Activated CD4-positive, alpha-beta T cell treated with anti-CD3 and anti-CD28 coated beads, Interleukin-10, Interleukin-2, amounts not matched to agents 100 ng/mL and 50 ng/mL, durations not matched to agents 16 hours and 8 hours (primary cell): ENCODE data around the gene MYO5B.
"Not testable (repeated sequence)": the region's sequence is repeated elsewhere in the genome, so short reads cannot be mapped to it uniquely, and the experiment has no call there.

Experiments used
- DNase-seq: peaks from one replicate; pipeline ENCODE4 v3.0.0-alpha.2; 2020

Gene MYO5B

GRCh38 chr18:49846718-49847470 lies 348.1 kb downstream of the MYO5B start:
- no peak for DNase-seq

DNA sequence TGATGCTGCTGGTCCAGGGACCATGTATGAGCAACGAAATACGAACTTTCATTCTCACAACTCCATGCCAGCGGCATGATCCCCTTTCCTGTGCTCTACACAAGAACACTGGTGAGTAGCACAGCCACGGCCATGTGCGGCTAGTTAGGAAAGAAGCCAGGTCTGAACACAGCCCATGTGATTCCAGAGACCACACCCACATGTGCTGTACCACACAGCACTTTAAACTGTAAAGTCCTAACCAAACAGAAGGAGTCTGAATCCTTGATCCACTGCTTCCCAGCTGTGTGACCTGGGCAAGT lies 348.6 kb downstream of the MYO5B start:
- no peak for DNase-seq

GRCh38 chr18:49845629-49846360 lies 349.2 kb downstream of the MYO5B start:
- no peak for DNase-seq

- DNase-seq, result no peak
Observed at GRCh38 chr18:49844903-49845302, 350.0 kb downstream of the MYO5B start.

GRCh38 chr18:49843778-49844625 lies 350.9 kb downstream of the MYO5B start:
- no peak for DNase-seq

DNA sequence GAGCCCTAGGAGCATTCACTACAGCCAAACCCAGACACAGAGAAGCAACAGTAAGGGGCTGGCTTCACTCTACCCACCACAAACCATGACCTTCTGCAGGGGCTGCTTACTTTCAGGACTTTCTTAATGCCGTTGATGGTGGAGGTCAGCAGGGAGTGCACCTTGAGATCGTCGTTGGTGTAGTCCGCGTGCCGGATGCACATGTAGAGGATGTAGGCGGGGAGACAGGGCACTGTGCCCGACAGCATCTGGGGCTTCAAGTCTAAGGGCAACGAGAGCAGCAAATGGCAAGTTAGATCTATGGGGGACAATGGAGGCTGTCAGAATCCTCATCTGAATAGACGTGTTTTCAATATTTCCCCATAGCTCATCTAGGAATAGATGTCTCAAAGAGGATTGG lies 351.8 kb downstream of the MYO5B start:
- DNase-seq, result no peak

GRCh38 chr18:49842656-49843055 lies 352.3 kb downstream of the MYO5B start:
- no peak for DNase-seq

DNA sequence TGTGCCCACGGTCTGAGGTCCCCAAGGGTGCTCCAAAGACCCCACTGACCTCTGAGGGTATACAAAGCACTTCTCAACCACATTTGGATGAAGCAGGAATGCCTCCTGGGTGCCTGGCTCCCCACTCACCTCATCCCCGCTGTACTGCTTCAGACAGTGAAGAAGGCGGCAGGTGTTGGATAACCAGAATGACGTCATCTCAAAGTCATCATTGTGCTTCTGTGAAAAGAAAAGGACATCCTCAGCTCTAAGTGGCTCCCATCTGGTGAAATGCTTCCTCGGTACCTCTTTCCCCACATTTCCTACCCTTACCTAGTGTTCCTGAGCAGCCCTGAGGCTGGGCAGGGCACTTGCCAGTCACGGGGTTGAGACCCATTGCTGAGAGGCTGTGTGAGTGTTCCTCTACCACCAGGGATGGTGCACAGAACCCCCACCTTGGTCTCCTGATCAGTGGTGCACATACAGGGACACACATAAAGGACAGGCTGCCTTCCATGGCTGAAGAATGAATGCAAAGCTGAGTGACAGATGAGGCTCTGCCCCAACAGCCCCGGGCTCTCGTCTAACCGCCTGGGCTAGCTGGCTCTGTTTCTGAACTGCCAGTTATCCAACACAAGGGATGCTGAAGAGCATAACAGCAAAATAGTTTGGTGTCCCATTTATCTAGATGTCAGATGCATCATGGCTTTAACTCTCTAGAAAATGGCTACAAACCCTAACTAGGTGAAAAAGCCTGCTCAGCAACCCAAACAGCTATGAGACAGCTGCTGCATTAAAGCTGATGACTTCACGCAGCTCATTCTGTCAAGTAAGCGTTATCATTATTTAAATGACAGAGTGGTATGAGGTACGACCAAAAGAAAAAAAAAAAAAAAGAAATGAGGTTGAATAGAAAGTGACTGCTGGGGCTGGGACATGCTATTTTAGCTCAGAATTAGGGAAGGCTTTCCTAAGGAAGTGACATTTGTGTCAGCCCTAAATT lies 353.4 kb downstream of the MYO5B start:
- DNase-seq, result no peak

DNA sequence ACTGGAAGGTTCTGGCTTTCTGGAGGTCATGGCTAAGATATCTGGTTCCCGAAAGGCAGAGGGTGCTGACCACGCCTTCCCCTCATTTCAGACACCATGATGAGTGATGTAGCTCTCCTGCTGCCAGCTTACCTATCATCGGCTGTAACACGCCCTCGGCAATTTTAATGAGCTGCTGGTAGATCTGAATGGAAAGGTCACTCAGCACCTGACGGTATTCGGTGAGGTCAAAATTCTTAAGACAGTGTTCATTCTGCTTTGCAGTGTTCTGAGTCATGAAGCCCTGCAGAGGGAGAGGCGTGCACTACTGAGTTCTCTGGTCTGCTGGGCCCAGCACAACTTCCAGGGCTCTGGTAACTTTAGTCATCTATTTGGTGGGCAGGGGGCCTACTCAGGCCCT lies 355.9 kb downstream of the MYO5B start:
- DNase-seq, result no peak

GRCh38 chr18:49838381-49838780 lies 356.6 kb downstream of the MYO5B start:
- no peak for DNase-seq

DNA sequence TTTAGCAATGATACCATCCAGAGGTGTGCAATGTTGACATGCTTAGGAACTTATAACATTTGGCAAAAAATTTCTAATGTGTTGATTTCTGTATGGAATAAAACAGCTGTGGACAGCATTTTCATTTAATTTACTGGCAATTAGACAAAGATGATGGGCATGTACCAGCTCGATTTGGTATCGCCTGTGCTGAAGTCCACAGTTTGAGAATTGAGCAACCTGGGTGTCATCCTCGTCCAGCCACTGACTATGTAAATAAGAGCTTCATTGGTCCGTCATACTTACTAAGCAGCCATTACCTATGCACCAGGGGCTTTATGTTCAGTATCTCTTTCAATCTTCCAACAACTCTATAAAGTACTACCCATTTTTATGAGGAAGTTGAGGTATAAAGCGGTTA lies 357.1 kb downstream of the MYO5B start:
- DNase-seq, result no peak

DNA sequence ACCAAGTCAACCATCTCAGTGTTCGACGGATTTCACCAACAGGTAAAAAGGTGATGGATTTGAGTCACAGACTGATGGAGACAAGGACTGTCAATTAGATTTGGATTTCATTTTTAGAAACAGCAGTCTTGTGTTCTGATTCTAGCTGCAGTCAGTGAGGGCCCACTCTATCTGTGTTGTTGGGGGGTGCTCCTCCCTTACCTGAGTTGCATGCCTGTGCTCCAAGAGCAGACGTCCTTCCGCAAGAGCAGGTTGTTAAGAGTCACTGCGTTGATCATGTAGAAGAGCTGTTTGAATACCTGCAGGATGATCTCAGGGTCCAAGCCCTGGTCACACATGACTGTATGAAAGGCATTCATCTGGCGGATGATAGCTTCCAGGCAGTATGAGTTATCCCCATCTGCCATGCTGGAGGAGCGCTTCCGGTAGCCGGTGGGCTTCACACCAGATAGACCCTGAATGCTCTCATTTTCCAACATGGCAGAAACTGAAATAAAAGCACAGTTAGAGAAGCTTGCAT lies 357.6 kb downstream of the MYO5B start:
- not testable (repeated sequence) for DNase-seq

DNA sequence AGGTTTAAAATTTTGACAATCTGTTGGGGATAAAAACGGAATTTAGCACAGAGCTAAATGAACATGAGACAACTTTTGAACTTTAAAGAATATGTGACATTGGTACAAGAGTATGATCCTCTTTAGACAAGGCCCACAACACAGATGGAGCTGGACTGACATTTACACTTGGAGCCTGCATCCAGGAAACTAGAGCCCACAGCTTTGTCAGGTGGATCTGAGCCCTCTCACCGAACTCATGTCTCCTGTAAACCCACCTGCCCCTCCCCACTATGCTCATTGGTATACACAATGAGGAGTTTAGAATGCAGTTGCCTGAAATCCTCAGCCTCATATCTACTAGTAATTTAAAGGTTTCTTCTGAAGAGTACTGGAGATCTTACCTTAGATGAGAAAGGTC lies 359.5 kb downstream of the MYO5B start:
- DNase-seq, result no peak

GRCh38 chr18:49834258-49834657 lies 360.7 kb downstream of the MYO5B start:
- no peak for DNase-seq

DNA sequence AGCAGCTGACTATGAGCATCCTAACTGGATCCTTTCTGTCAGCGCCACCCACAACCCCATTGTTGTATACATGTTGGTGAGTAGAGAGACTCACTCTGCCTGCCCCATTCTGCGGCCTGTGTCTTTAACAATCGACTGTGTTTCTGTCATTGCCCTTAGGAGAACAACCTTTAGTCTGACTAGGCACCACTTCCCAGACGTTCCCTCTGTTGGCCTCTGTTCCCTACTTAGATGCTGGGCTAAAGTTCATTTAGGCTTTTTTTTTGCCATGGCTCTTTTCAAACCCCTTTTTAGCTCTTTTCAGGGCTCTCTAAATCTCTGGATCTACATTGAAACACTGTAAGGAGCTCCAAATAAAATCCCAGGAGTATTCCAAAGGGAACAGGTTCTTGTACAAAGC lies 361.1 kb downstream of the MYO5B start:
- no peak for DNase-seq

- no peak for DNase-seq
Observed at GRCh38 chr18:49832221-49832647, 362.7 kb downstream of the MYO5B start.

- DNase-seq, result no peak
Observed at GRCh38 chr18:49827996-49828395, 367.0 kb downstream of the MYO5B start.

GRCh38 chr18:49819823-49820671 lies 374.9 kb downstream of the MYO5B start:
- DNase-seq, result peak; percentile 74

GRCh38 chr18:49819071-49819662 lies 375.8 kb downstream of the MYO5B start:
- no peak for DNase-seq

- DNase-seq, result no peak
Observed at GRCh38 chr18:49817947-49818346, 377.0 kb downstream of the MYO5B start.

DNA sequence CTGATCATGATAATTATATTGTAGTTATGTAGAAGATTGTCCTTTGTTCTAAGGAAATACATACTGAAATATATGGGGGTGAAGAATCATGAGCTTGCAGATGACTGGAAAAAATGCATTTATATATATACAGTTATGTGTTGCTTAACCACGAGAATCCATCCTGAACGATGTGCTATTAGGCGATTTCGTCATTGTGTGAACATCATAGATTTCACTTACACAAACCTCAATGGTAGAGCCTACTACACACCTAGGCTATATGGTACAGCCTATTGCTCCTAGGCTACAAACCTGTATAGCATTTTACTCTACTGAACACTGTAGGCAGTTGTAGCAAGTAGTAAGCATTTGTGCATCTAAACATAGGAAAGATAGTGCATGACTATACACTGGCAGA lies 379.0 kb downstream of the MYO5B start:
- no peak for DNase-seq
